K562 (cell line): ENCODE data around the gene MVD. TPM values are rescaled to one million over a fixed set of nuclear protein-coding genes. Genes with fewer than 3 reads are reported as not detected.
A peak's percentile ranks its signal among the peaks of the same experiment; 100 is the strongest.

Source experiments
- ESRRB ChIP-seq: fragments of 250-450 bp; sonication (Bioruptor Pico); IDR thresholded peaks from 2 replicates; pipeline ENCODE4 v1.5.0; 2020; ENCODE audit warnings: mild to moderate bottlenecking, moderate library complexity, borderline replicate concordance
- EWSR1 ChIP-seq: fragments of 450-650 bp; IDR thresholded peaks from 2 replicates; pipeline ENCODE4 v1.6.1; 2018; ENCODE audit warnings: borderline replicate concordance, mild to moderate bottlenecking, low read depth, moderate library complexity; ENCODE audit not compliant: partially characterized antibody
- HDAC3 ChIP-seq: fragments of 450-650 bp; IDR thresholded peaks from 2 replicates; pipeline ENCODE4 v1.6.1; 2018; ENCODE audit warnings: borderline replicate concordance, mild to moderate bottlenecking, moderate library complexity; ENCODE audit not compliant: partially characterized antibody
- JUND ChIP-seq, 2 experiments: IDR thresholded peaks; 2 replicates in 1 of 2; 3 replicates in 1 of 2; pipeline ENCODE4 v1.6.1; 2011; ENCODE audit warnings: borderline replicate concordance in 2 of 2, low read depth in 2 of 2, low read length in 2 of 2, improper control_type of control experiment in 1 of 2, missing biosample characterization in 1 of 2, missing genetic modification characterization in 1 of 2, missing genetic modification reagents in 1 of 2
- LARP7 ChIP-seq: fragments of 450-650 bp; IDR thresholded peaks from 2 replicates; pipeline ENCODE4 v1.6.1; 2016
- PCBP1 ChIP-seq: fragments of 200-400 bp; formaldehyde crosslinking; IDR thresholded peaks from 2 replicates; pipeline ENCODE4 v1.6.1; 2018; ENCODE audit warnings: mild to moderate bottlenecking, low read depth, low read length; ENCODE audit not compliant: poor library complexity, severe bottlenecking
- RBM14 ChIP-seq: fragments of 200-400 bp; formaldehyde crosslinking; IDR thresholded peaks from 2 replicates; pipeline ENCODE4 v1.6.1; 2018; ENCODE audit warnings: low read depth, mild to moderate bottlenecking, low read length, moderate library complexity, borderline replicate concordance; ENCODE audit not compliant: insufficient read depth
- ZBED1 ChIP-seq: IDR thresholded peaks from 2 replicates; pipeline ENCODE4 v1.6.1; 2014
- ZNF165 ChIP-seq: fragments of 250-450 bp; sonication (Bioruptor Pico); IDR thresholded peaks from 2 replicates; pipeline ENCODE4 v1.4.0; 2020; ENCODE audit warnings: borderline replicate concordance
- ZNF436 ChIP-seq: fragments of 250-450, 450-650 bp; sonication (Bioruptor Pico); formaldehyde crosslinking; IDR thresholded peaks from 2 replicates; pipeline ENCODE4 v1.7.0; 2020; ENCODE audit warnings: mild to moderate bottlenecking
- ZNF444 ChIP-seq: fragments of 250-450 bp; sonication (Bioruptor Pico); IDR thresholded peaks from 2 replicates; pipeline ENCODE4 v1.4.0; 2020; ENCODE audit warnings: mild to moderate bottlenecking, moderate library complexity
- polyA plus RNA-seq, 8 experiments: library from polyadenylated mRNA; depleted of rRNA in 4 of 8; stranded (reverse) in 5 of 8; unstranded in 3 of 8; fragments of >200 nt; fragmentation: Nextera tagmentation in 2 of 8; fragmentation: Illumina TruSeq in 1 of 8; extraction: Ambion mirVana in 2 of 8; extraction: Trizol in 1 of 8; gene quantifications; 2 replicates each; pipeline versions ENCODE4 v1.2.1 to v1.2.3, GENCODE V29; 2011 to 2014; ENCODE audit warnings: inconsistent platforms in 1 of 8, missing spikeins in 1 of 8
- total RNA-seq, 7 experiments: library from RNA; depleted of rRNA in 6 of 7; stranded (reverse); fragments of >200 nt in 6 of 7; fragmentation: Illumina TruSeq in 2 of 7; extraction: Trizol in 2 of 7; gene quantifications; 2 replicates each; pipeline versions ENCODE4 v1.2.1 to v1.2.3, GENCODE V29; 2011 to 2021; ENCODE audit warnings: low replicate concordance in 1 of 7
- TF ChIP-seq, protein P1 (sequence below): IDR thresholded peaks from 3 replicates; pipeline ENCODE4 v1.6.1; 2011; ENCODE audit warnings: borderline replicate concordance, mild to moderate bottlenecking, moderate library complexity; ENCODE audit not compliant: insufficient read length; ENCODE audit errors: extremely low read depth
- TF ChIP-seq, protein P2 (sequence below): IDR thresholded peaks from 2 replicates; pipeline ENCODE4 v1.6.1; 2011; ENCODE audit not compliant: insufficient read length; ENCODE audit errors: extremely low read depth
- TF ChIP-seq, protein P3 (sequence below): fragments of 150-350 bp; conservative IDR thresholded peaks from 2 replicates; pipeline ENCODE4 v1.6.1; 2014; ENCODE audit warnings: low read length
- TF ChIP-seq, protein P4 (sequence below): fragments of 450-650 bp; IDR thresholded peaks from 2 replicates; pipeline ENCODE4 v1.6.1; 2017; ENCODE audit warnings: mild to moderate bottlenecking, moderate library complexity

MVD gene
- total and polyA plus RNA-seq, 9 of the 15 experiments (the other 6 are each of a cell fraction or from before 2014, with no cell fraction given), result 12.2 to 141 (median 45.3) TPM

DNA sequence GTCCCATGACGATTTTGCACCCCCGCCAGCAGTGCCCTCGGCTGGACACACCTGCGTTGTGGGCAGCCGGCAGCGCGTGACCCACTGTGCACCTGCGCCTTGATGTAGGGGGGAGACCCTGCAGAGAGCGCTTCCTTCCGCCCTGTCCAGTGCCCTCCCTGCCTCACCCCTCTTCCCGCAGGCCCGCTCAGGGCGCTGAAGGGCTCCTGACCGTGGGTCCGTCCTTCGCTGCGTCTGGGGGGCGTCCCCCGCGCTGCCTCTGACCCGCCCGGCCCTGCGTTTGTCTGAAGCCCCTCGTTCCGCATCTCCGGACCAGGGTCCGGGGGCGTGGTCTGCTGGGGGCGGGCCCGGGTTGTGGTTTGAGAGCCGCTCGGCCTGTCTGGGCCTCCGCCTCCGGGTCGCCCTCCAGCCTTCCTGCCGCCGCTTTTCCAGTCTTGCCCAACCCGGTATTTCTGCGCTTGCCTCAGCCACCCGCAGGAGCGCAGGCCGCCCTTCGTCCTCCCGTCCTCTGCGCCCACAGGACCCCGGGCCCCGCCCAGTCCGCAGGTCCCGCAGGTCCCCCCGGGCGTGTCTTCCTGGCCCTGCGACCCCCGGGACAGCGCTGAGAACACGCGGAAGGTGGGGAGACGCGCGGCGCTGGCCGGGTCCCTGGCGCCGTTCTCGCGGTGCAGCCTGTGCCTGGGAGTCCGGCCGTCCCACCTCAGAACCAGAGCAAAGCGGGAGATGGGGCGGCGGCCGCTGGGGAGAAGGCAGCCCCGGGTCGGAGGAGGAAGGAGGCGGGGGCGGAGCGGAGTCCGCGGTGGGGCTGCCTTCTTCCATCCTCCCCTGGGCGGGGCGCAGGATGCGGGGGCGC is 28.5 kb downstream of the MVD start (continued):
- 0 out of 2 replicates have a peak, but pooled peaks have one; percentile 17 for TF ChIP-seq RBM14
- TF ChIP-seq, protein P1, sequence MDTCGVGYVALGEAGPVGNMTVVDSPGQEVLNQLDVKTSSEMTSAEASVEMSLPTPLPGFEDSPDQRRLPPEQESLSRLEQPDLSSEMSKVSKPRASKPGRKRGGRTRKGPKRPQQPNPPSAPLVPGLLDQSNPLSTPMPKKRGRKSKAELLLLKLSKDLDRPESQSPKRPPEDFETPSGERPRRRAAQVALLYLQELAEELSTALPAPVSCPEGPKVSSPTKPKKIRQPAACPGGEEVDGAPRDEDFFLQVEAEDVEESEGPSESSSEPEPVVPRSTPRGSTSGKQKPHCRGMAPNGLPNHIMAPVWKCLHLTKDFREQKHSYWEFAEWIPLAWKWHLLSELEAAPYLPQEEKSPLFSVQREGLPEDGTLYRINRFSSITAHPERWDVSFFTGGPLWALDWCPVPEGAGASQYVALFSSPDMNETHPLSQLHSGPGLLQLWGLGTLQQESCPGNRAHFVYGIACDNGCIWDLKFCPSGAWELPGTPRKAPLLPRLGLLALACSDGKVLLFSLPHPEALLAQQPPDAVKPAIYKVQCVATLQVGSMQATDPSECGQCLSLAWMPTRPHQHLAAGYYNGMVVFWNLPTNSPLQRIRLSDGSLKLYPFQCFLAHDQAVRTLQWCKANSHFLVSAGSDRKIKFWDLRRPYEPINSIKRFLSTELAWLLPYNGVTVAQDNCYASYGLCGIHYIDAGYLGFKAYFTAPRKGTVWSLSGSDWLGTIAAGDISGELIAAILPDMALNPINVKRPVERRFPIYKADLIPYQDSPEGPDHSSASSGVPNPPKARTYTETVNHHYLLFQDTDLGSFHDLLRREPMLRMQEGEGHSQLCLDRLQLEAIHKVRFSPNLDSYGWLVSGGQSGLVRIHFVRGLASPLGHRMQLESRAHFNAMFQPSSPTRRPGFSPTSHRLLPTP, result no peak
- TF ChIP-seq, protein P2, sequence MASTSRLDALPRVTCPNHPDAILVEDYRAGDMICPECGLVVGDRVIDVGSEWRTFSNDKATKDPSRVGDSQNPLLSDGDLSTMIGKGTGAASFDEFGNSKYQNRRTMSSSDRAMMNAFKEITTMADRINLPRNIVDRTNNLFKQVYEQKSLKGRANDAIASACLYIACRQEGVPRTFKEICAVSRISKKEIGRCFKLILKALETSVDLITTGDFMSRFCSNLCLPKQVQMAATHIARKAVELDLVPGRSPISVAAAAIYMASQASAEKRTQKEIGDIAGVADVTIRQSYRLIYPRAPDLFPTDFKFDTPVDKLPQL, result no peak
- TF ChIP-seq LARP7, result no peak
- TF ChIP-seq PCBP1, result peak; percentile 38
- TF ChIP-seq ZNF444 (CRISPR knock-in tag), result no peak
- no peak for TF ChIP-seq ESRRB (CRISPR knock-in tag)
- TF ChIP-seq, protein P3, sequence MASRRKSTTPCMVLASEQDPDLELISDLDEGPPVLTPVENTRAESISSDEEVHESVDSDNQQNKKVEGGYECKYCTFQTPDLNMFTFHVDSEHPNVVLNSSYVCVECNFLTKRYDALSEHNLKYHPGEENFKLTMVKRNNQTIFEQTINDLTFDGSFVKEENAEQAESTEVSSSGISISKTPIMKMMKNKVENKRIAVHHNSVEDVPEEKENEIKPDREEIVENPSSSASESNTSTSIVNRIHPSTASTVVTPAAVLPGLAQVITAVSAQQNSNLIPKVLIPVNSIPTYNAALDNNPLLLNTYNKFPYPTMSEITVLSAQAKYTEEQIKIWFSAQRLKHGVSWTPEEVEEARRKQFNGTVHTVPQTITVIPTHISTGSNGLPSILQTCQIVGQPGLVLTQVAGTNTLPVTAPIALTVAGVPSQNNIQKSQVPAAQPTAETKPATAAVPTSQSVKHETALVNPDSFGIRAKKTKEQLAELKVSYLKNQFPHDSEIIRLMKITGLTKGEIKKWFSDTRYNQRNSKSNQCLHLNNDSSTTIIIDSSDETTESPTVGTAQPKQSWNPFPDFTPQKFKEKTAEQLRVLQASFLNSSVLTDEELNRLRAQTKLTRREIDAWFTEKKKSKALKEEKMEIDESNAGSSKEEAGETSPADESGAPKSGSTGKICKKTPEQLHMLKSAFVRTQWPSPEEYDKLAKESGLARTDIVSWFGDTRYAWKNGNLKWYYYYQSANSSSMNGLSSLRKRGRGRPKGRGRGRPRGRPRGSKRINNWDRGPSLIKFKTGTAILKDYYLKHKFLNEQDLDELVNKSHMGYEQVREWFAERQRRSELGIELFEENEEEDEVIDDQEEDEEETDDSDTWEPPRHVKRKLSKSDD, result no peak
- peak; percentile 74 for TF ChIP-seq ZNF436
- no peak for TF ChIP-seq ZNF165 (CRISPR knock-in tag)
- no peak for TF ChIP-seq HDAC3
- no peak for TF ChIP-seq JUND (IDR thresholded peaks at IDR 0.05; ENCODE audit: borderline replicate concordance, low read depth, low read length)
- no peak for TF ChIP-seq JUND (tag; IDR thresholded peaks at IDR 0.05; ENCODE audit: borderline replicate concordance, low read depth, low read length)
- no peak for TF ChIP-seq ZBED1
- TF ChIP-seq, protein P4, sequence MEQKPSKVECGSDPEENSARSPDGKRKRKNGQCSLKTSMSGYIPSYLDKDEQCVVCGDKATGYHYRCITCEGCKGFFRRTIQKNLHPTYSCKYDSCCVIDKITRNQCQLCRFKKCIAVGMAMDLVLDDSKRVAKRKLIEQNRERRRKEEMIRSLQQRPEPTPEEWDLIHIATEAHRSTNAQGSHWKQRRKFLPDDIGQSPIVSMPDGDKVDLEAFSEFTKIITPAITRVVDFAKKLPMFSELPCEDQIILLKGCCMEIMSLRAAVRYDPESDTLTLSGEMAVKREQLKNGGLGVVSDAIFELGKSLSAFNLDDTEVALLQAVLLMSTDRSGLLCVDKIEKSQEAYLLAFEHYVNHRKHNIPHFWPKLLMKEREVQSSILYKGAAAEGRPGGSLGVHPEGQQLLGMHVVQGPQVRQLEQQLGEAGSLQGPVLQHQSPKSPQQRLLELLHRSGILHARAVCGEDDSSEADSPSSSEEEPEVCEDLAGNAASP, result no peak
- TF ChIP-seq EWSR1, result no peak
